DND-41 (cell line): ENCODE measurements around the gene FAM83E.

Experiments used
- CTCF ChIP-seq: IDR thresholded peaks from 2 replicates; pipeline ENCODE4 v1.5.1; 2012; ENCODE audit warnings: borderline replicate concordance, low read length, moderate library complexity, mild to moderate bottlenecking; ENCODE audit not compliant: poor library complexity, severe bottlenecking; ENCODE audit errors: extremely low read depth
- EZH2 ChIP-seq: IDR thresholded peaks from 3 replicates; pipeline ENCODE4 v1.6.1; 2012; ENCODE audit warnings: borderline replicate concordance, low read depth, mild to moderate bottlenecking, moderate library complexity, low read length, inconsistent platforms; ENCODE audit not compliant: severe bottlenecking

DNA sequence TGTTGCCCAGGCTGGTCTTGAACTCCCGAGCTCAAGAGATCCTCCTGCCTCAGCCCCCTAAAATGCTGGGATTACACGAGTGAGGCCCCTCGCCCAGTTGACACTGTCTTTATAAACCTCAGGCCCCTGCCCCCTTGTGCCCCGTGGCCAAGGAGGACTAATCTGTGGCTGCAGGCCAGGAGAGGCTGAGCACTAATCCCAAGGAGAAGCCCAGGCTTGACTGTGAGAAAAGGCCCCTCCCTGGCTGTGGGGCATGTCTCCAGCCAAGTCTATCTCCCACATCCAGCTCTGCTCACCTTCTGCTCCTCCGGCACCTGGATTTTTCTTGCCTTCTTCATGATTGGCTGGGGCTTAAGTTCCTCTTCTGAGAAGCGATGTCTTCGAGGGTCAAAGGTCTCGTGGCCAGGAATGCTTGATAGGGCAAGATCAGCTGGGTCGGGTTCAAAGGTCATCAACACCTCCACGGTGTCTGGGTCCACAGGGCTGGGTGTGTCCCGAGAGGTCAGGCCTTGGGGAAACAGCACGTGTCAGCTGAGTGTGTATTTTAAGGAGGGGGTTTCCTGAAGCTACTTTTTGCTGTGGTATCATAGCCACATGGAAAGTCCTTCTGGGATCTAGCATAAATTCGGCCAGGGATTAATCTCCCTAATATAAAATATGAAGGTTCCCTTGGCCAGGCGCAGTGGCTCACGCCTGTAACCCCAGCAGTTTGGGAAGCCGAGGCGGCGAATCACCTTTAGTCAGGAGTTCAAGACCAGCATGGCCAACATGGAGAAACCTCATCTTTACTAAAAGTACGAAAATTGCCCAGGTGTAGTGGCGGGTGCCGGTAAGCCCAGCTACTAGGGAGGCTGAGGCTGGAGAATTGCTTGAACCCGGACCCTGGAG lies 18.5 kb upstream of the FAM83E start:
- TF ChIP-seq CTCF (no peak), EZH2 (no peak)
